B cell (primary cell): ENCODE results near the gene ERLIN1.

Experiments used
- CTCF ChIP-seq: fragments of 200-600 bp; IDR thresholded peaks from one replicate; pipeline ENCODE4 v1.8.0; 2022; ENCODE audit warnings: antibody characterized with exemption, mild to moderate bottlenecking
- EZH2 ChIP-seq: IDR thresholded peaks from 2 replicates; pipeline ENCODE4 v1.6.1; 2012; ENCODE audit warnings: borderline replicate concordance, low read depth, mild to moderate bottlenecking, moderate library complexity, low read length; ENCODE audit not compliant: insufficient read depth, poor library complexity, severe bottlenecking

GRCh38 chr10:100185364-100186252 lies at the start of gene ERLIN1:
- TF ChIP-seq CTCF (no peak), EZH2 (no peak)
